HepG2 (cell line): ENCODE measurements around the gene GSTT2B. TPM values are rescaled to one million over a fixed set of nuclear protein-coding genes. Genes with fewer than 3 reads are reported as not detected.

Source experiments
- ATAC-seq: fragments of 200-7000 bp; cut with Tn5 transposase; 3 replicates; pipeline ENCODE4 v1.9.1; 2020; ENCODE audit warnings: mild to moderate bottlenecking, moderate library complexity
- BruUV-seq: library from RNA; stranded (reverse); fragments of 400-500 nt; replicated peaks from 2 replicates; lab custom pipeline; 2021; lab: Mats Ljungman, UMichigan
- CTCF ChIA-PET: fragments of 300-600 bp; formaldehyde crosslinking; extraction: SDS; loops from one replicate; lab custom pipeline; 2021; ENCODE audit warnings: low total read pairs, inconsistent platforms, low intra/inter-chr PET ratio; lab: Yijun Ruan, JAX
- POLR2A ChIA-PET: fragments of 350-600 bp; sonication (Branson Sonifier 250); formaldehyde crosslinking; loops from one replicate; lab custom pipeline; 2020; ENCODE audit warnings: antibody characterized with exemption, inconsistent platforms; lab: Yijun Ruan, JAX
- DNase-seq: peaks from one replicate; pipeline ENCODE4 v3.0.0-alpha.2; 2015; ENCODE audit warnings: low spot score
- FAIRE-seq: peaks from 3 replicates; lab custom pipeline; 2011; peaks lifted over from hg19 to GRCh38; lab: Jason Lieb, UNC
- H2AFZ ChIP-seq: one replicate; pipeline ENCODE4 v1.6.1; 2011; ENCODE audit warnings: low read length, inconsistent platforms
- H3K27ac ChIP-seq: fragments of 300-600 bp; 3 replicates; pipeline ENCODE4 v1.8.0; 2011; ENCODE audit warnings: mixed run types, mild to moderate bottlenecking, mixed read lengths, low read length, inconsistent platforms; ENCODE audit not compliant: insufficient read depth; ENCODE audit errors: extremely low read length
- H3K27me3 ChIP-seq, 2 experiments: fragments of 200-600 bp in 1 of 2; 2 replicates in 1 of 2; 3 replicates in 1 of 2; pipeline versions ENCODE4 v1.6.0 to v1.8.0; 2011; ENCODE audit warnings: low read length in 2 of 2, mild to moderate bottlenecking in 2 of 2, moderate library complexity in 2 of 2, inconsistent platforms in 1 of 2; ENCODE audit not compliant: insufficient read depth in 2 of 2, control insufficient read depth in 1 of 2
- H3K36me3 ChIP-seq, 2 experiments: fragments of 200-600 bp in 1 of 2; replicated peaks in 1 of 2; 2 replicates in 1 of 2; 3 replicates in 1 of 2; pipeline versions ENCODE4 v1.5.1 to v1.8.0; 2011; ENCODE audit warnings: low read length in 2 of 2, inconsistent platforms in 1 of 2; ENCODE audit not compliant: insufficient read depth in 2 of 2, control insufficient read depth in 1 of 2
- H3K4me1 ChIP-seq: 2 replicates; pipeline ENCODE4 v1.5.1; 2012; ENCODE audit warnings: low read length, inconsistent platforms; ENCODE audit not compliant: insufficient read depth
- H3K4me2 ChIP-seq: 2 replicates; pipeline ENCODE4 v1.6.0; 2011; ENCODE audit warnings: low read depth, low read length, inconsistent platforms
- H3K4me3 ChIP-seq, 3 experiments: fragments of 200-600 bp in 1 of 3; sonication (generic), shearing (Covaris generic) in 1 of 3; replicated peaks in 1 of 3; 2 replicates each; pipeline ENCODE4 v1.5.1; 2011 to 2016; ENCODE audit warnings: low read length in 3 of 3, inconsistent platforms in 2 of 3, low read depth in 2 of 3, mild to moderate bottlenecking in 2 of 3, control low read depth in 1 of 3, mixed read lengths in 1 of 3; ENCODE audit not compliant: insufficient read depth in 1 of 3
- H3K79me2 ChIP-seq: one replicate; pipeline ENCODE4 v1.6.1; 2011; ENCODE audit warnings: low read length, inconsistent platforms; ENCODE audit not compliant: insufficient read depth
- H3K9ac ChIP-seq: 2 replicates; pipeline ENCODE4 v1.6.0; 2011; ENCODE audit warnings: mild to moderate bottlenecking, low read depth, low read length, inconsistent platforms; ENCODE audit not compliant: insufficient read depth
- H3K9me3 ChIP-seq: 2 replicates; pipeline ENCODE4 v1.5.1; 2012; ENCODE audit warnings: mild to moderate bottlenecking, low read length
- H4K20me1 ChIP-seq: 2 replicates; pipeline ENCODE4 v1.6.0; 2011; ENCODE audit warnings: inconsistent platforms, mild to moderate bottlenecking, low read length, moderate library complexity; ENCODE audit not compliant: insufficient read depth
- ARID2 ChIP-seq: sonication (generic); formaldehyde crosslinking; IDR thresholded peaks from 2 replicates; pipeline ENCODE4 v1.8.1; 2022; ENCODE audit warnings: mild to moderate bottlenecking, missing genetic modification reagents, borderline replicate concordance
- ATF4 ChIP-seq, 2 experiments: fragments of 450-650 bp in 1 of 2; sonication (generic) in 1 of 2; formaldehyde crosslinking; IDR thresholded peaks; 2 replicates each; pipeline versions ENCODE4 v1.5.0 to v1.8.0; 2020 to 2022; ENCODE audit warnings: mild to moderate bottlenecking in 1 of 2, missing genetic modification reagents in 1 of 2
- HDAC2 ChIP-seq: sonication (generic); formaldehyde crosslinking; IDR thresholded peaks from 2 replicates; pipeline ENCODE4 v1.4.0; 2020; ENCODE audit warnings: missing genetic modification reagents
- KDM2A ChIP-seq: sonication (generic); formaldehyde crosslinking; IDR thresholded peaks from 2 replicates; pipeline ENCODE4 v1.4.0; 2020; ENCODE audit warnings: low read depth, missing genetic modification reagents, borderline replicate concordance
- MAFK ChIP-seq, 2 experiments: IDR thresholded peaks in 1 of 2; conservative IDR thresholded peaks in 1 of 2; 2 replicates each; pipeline ENCODE4 v1.6.1; 2011; ENCODE audit warnings: improper control_type of control experiment in 2 of 2, low read length in 2 of 2
- NR2F1 ChIP-seq, 2 experiments: fragments of 450-650 bp in 1 of 2; formaldehyde crosslinking in 1 of 2; IDR thresholded peaks; 2 replicates each; pipeline versions ENCODE4 v1.5.0 to v1.6.1; 2016 to 2020; ENCODE audit warnings: mild to moderate bottlenecking in 1 of 2, missing compliant biosample characterization in 1 of 2, missing genetic modification reagents in 1 of 2, moderate library complexity in 1 of 2
- POLR2A ChIP-seq, 2 experiments: IDR thresholded peaks; 2 replicates each; pipeline ENCODE4 v1.6.1; 2011; ENCODE audit warnings: low read depth in 2 of 2, low read length in 2 of 2, mild to moderate bottlenecking in 1 of 2, moderate library complexity in 1 of 2; ENCODE audit not compliant: insufficient read depth in 1 of 2
- POLR2G ChIP-seq: fragments of 200-400 bp; formaldehyde crosslinking; IDR thresholded peaks from 2 replicates; pipeline ENCODE4 v1.6.1; 2018; ENCODE audit warnings: mild to moderate bottlenecking, low read depth, low read length, moderate library complexity
- RFXAP ChIP-seq: sonication (generic); formaldehyde crosslinking; IDR thresholded peaks from 2 replicates; pipeline ENCODE4 v1.4.0; 2020; ENCODE audit warnings: missing genetic modification reagents, borderline replicate concordance
- SAFB2 ChIP-seq: sonication (generic); formaldehyde crosslinking; IDR thresholded peaks from 2 replicates; pipeline ENCODE4 v1.5.1; 2020; ENCODE audit warnings: missing genetic modification reagents, low read depth, mild to moderate bottlenecking, borderline replicate concordance
- SNAI1 ChIP-seq: sonication (generic); formaldehyde crosslinking; IDR thresholded peaks from 2 replicates; pipeline ENCODE4 v1.5.0; 2020; ENCODE audit warnings: mild to moderate bottlenecking, missing genetic modification reagents, borderline replicate concordance
- THAP11 ChIP-seq: IDR thresholded peaks from 2 replicates; pipeline ENCODE4 v1.6.1; 2016; ENCODE audit warnings: missing biosample characterization, missing genetic modification reagents
- WIZ ChIP-seq: sonication (generic); formaldehyde crosslinking; IDR thresholded peaks from 2 replicates; pipeline ENCODE4 v1.5.1; 2020; ENCODE audit warnings: mild to moderate bottlenecking, missing genetic modification reagents
- ZC3H13 ChIP-seq: sonication (generic); formaldehyde crosslinking; IDR thresholded peaks from 2 replicates; pipeline ENCODE4 v1.8.1; 2023; ENCODE audit warnings: mild to moderate bottlenecking, missing genetic modification reagents, moderate library complexity
- ZEB1 ChIP-seq: IDR thresholded peaks from 2 replicates; pipeline ENCODE4 v1.6.1; 2012; ENCODE audit warnings: mild to moderate bottlenecking, low read depth, inconsistent platforms; ENCODE audit not compliant: insufficient replicate concordance
- ZSCAN22 ChIP-seq: sonication (generic); formaldehyde crosslinking; IDR thresholded peaks from 2 replicates; pipeline ENCODE4 v1.4.0; 2020; ENCODE audit warnings: mild to moderate bottlenecking, missing genetic modification reagents
- WGBS: methylation state at CpG from one replicate; pipeline ENCODE4 v1.1.6; 2017; ENCODE audit warnings: low lambda C conversion rate; 5-methylcytosine and 5-hydroxymethylcytosine counted together
- in situ Hi-C: cut with HindIII; loops from 2 replicates; pipeline ENCODE4 v1.10.0; 2017; ENCODE audit warnings: low pct_unique_long_range_greater_than_20kb; ENCODE audit not compliant: extremely low pct_ligation_motif_present
- intact Hi-C: fragments of 100-400 bp; cut with micrococcal nuclease; formaldehyde crosslinking; loops from one replicate; pipeline ENCODE4 v1.10.0; 2022; ENCODE audit not compliant: unreplicated experiment
- polyA plus RNA-seq, 8 experiments: library from polyadenylated mRNA; depleted of rRNA in 3 of 8; stranded (reverse) in 7 of 8; unstranded in 1 of 8; fragments of >200 nt; fragmentation: Illumina TruSeq in 4 of 8; extraction: Trizol in 4 of 8; gene quantifications; 2 replicates each; pipeline versions ENCODE4 v1.2.1 to v1.2.3, GENCODE V29; 2011 to 2016; ENCODE audit warnings: low read depth in 4 of 8, missing spikeins in 1 of 8, mixed read lengths in 1 of 8; ENCODE audit not compliant: insufficient read depth in 1 of 8
- total RNA-seq, 5 experiments: library from RNA; depleted of rRNA; stranded (reverse); fragments of >200 nt; fragmentation: Illumina TruSeq; extraction: Trizol; gene quantifications; 2 replicates each; pipeline ENCODE4 v1.2.3, GENCODE V29; 2016; ENCODE audit warnings: low read depth in 1 of 5
- TF ChIP-seq, protein P1 (sequence below): sonication (generic); formaldehyde crosslinking; IDR thresholded peaks from 2 replicates; pipeline ENCODE4 v1.5.0; 2020; ENCODE audit warnings: mild to moderate bottlenecking, missing genetic modification reagents, borderline replicate concordance
- TF ChIP-seq, protein P2 (sequence below): sonication (generic); formaldehyde crosslinking; conservative IDR thresholded peaks from 2 replicates; pipeline ENCODE4 v1.4.0; 2020; ENCODE audit warnings: missing genetic modification reagents

The GSTT2B gene
- total and polyA plus RNA-seq, 2 of the 13 experiments (the other 11 are each of a cell fraction or from before 2014, with no cell fraction given): 1.5 to 3.9 TPM

DNA sequence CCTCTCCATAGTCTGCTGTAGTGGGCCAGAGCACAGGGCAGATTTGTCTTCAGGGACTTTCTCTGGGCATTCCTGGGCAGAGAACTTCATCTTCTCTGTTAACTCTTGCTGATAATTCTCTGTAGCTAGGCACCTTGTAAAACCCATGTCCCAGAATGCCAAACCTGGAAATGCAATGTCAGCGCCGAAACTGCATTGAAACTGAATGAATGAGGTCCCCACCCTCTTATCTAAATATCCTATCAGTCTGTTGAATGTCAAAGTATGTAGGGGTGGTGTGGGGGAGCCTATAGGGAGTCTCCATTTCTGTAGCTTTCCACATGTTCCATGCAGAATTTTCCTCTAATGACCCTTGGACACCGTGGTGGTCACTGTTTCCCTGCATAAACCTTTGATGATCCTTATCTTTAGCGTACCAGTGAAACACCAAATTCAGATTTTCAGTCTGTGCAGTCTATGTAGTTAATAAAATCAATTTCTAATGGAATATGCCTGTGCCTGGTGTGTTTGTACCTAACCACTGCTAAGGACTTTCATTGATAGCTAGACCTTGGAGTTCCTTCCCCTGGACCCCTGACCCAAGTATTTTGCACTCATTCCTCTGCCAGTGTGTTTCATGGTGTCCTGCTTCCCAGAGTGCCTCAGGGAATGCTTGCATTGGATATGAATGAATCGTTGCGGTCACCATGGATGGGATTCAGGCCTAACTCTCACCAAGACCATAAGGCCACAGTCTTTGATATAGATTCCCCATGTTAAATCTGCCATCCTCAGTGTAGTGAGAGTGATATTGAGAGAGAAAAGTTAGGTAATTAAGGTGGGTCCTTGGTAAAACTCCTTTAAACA, 47.6 kb upstream of the GSTT2B start:
- H3K4me1 ChIP-seq: peaks cover 68% of the 10 kb centered on the region
- WGBS: 21% methylated on average over 6 of the region's 6 CpGs
- ChIA-PET CTCF (no interaction called here), POLR2A (interaction anchor here (1.0 to 2.5 kb wide), 6 partner anchors 11 to 152 kb away, joined by 3 to 17 read pairs (median 6); partner anchors contain the start of genes MIF and SLC2A11)
- intact Hi-C loops (no loop called here), in situ Hi-C loops (loop anchor here (5.0 kb wide), 1 partner anchor 71 kb away; no protein-coding TSS in a partner anchor)
- no peaks in the 10 kb centered on the region for H3K9me3 ChIP-seq
- FAIRE-seq: peak; percentile 15
- peak overlapping the region; percentile 86 for H3K4me2 ChIP-seq
- H4K20me1 ChIP-seq: no peaks in the 10 kb centered on the region; the same call in 1 of the 2 replicates
- peak overlapping the region; percentile 87 for H3K27ac ChIP-seq
- H3K79me2 ChIP-seq: peaks cover 21% of the 10 kb centered on the region
- peak overlapping the region; percentile 32 for H2AFZ ChIP-seq
- BruUV-seq: no TSS peak
- DNase-seq: peak; percentile 83
- peak overlapping the region; percentile 17 to 95 (median 24); a peak in 4 of 6 replicates for H3K4me3 ChIP-seq
- H3K27me3 ChIP-seq: no peaks in the 10 kb centered on the region; a peak in 1 of 5 replicates
- no peak; the same call in 2 of the 3 replicates for ATAC-seq
- peak overlapping the region; percentile 73 for H3K9ac ChIP-seq
- H3K36me3 ChIP-seq: no peaks in the 10 kb centered on the region
- TF ChIP-seq KDM2A (no peak), WIZ (CRISPR knock-in tag) (no peak), SAFB2 (CRISPR knock-in tag) (no peak), ATF4 (CRISPR knock-in tag; IDR thresholded peaks at IDR 0.05) (0 out of 4 replicates have a peak, but pooled peaks of 1 of the 2 experiments have one; percentile 26), ARID2 (CRISPR knock-in tag) (0 out of 2 replicates have a peak, but pooled peaks have one; percentile 55), HDAC2 (CRISPR knock-in tag) (no peak), ZEB1 (peak; percentile 20), POLR2G (peak; percentile 32; the same call in 1 of the 2 replicates), ZC3H13 (CRISPR knock-in tag) (no peak), RFXAP (no peak), MAFK (conservative IDR thresholded peaks at IDR 0.05 in 1 of 2, IDR thresholded peaks at IDR 0.05 in 1 of 2; ENCODE audit: low read length in 2 of 2) (0 out of 4 replicates have a peak, but pooled peaks have one; percentile 26 to 29), THAP11 (CRISPR knock-in tag) (0 out of 2 replicates have a peak, but pooled peaks have one; percentile 5), SNAI1 (CRISPR knock-in tag) (0 out of 2 replicates have a peak, but pooled peaks have one; percentile 21), POLR2A (IDR thresholded peaks at IDR 0.05; ENCODE audit: insufficient read depth in 1 of 2, low read depth in 2 of 2, low read length in 2 of 2) (peak in 1 of 2 experiments; percentile 23; a peak in 1 of 4 replicates), NR2F1 (CRISPR knock-in tag; IDR thresholded peaks at IDR 0.05) (0 out of 4 replicates have a peak, but pooled peaks of 1 of the 2 experiments have one; percentile 6), ZSCAN22 (CRISPR knock-in tag) (no peak)
- TF ChIP-seq, protein P1, sequence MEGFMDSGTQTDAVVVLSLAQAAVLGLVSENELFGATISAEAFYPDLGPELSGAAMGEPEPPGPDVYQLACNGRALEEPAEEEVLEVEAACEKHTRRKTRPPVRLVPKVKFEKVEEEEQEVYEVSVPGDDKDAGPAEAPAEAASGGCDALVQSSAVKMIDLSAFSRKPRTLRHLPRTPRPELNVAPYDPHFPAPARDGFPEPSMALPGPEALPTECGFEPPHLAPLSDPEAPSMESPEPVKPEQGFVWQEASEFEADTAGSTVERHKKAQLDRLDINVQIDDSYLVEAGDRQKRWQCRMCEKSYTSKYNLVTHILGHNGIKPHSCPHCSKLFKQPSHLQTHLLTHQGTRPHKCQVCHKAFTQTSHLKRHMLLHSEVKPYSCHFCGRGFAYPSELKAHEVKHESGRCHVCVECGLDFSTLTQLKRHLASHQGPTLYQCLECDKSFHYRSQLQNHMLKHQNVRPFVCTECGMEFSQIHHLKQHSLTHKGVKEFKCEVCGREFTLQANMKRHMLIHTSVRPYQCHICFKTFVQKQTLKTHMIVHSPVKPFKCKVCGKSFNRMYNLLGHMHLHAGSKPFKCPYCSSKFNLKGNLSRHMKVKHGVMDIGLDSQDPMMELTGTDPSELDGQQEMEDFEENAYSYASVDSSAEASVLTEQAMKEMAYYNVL (CRISPR knock-in tag): peak; percentile 29; the same call in 1 of the 2 replicates
- TF ChIP-seq, protein P2, sequence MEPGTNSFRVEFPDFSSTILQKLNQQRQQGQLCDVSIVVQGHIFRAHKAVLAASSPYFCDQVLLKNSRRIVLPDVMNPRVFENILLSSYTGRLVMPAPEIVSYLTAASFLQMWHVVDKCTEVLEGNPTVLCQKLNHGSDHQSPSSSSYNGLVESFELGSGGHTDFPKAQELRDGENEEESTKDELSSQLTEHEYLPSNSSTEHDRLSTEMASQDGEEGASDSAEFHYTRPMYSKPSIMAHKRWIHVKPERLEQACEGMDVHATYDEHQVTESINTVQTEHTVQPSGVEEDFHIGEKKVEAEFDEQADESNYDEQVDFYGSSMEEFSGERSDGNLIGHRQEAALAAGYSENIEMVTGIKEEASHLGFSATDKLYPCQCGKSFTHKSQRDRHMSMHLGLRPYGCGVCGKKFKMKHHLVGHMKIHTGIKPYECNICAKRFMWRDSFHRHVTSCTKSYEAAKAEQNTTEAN: no peak
